Thyroid gland (tissue), 4 donors: ENCODE data around the gene CFAP410. TPM values are rescaled to one million over a fixed set of nuclear protein-coding genes. Genes with fewer than 3 reads are reported as not detected.

ENCODE experiments used
- DNase-seq, 2 donors: peaks; one replicate each; pipeline ENCODE4 v3.0.0-alpha.2; 2019
- H3K27ac ChIP-seq, 3 donors: fragments of 200-600 bp; sonication (generic); 1 replicate in 2 of 3; 2 replicates in 1 of 3; pipeline ENCODE4 v1.5.1; 2016 to 2019; ENCODE audit warnings: mild to moderate bottlenecking in 1 of 3, moderate library complexity in 1 of 3
- H3K27me3 ChIP-seq: fragments of 200-600 bp; sonication (generic); one replicate; pipeline ENCODE4 v1.5.1; 2019
- H3K36me3 ChIP-seq, 2 donors: fragments of 200-600 bp; sonication (generic); one replicate each; pipeline ENCODE4 v1.5.1; 2016 to 2019
- H3K4me1 ChIP-seq, 2 donors: fragments of 200-600 bp; sonication (generic); one replicate each; pipeline ENCODE4 v1.5.1; 2017 to 2019
- H3K4me3 ChIP-seq, 3 donors: fragments of 200-600 bp; sonication (generic); replicated peaks in 1 of 3; 1 replicate in 2 of 3; 2 replicates in 1 of 3; pipeline ENCODE4 v1.5.1; 2016; ENCODE audit warnings: mild to moderate bottlenecking in 1 of 3
- H3K9me3 ChIP-seq: fragments of 200-600 bp; sonication (generic); one replicate; pipeline ENCODE4 v1.5.1; 2017
- POLR2A ChIP-seq, 2 donors: fragments of 450-650 bp; IDR thresholded peaks; one replicate each; pipeline ENCODE4 v1.6.1; 2017; ENCODE audit warnings: antibody characterized with exemption in 2 of 2, mild to moderate bottlenecking in 2 of 2, moderate library complexity in 1 of 2
- WGBS, 2 donors: methylation state at CpG; one replicate each; pipeline ENCODE4 v1.1.5; 2017; 5-methylcytosine and 5-hydroxymethylcytosine counted together
- intact Hi-C: fragments of 100-400 bp; cut with DNase I; formaldehyde crosslinking; loops from one replicate; pipeline ENCODE4 v1.15.1; 2023
- total RNA-seq, 4 donors: library from RNA; depleted of rRNA; stranded (reverse); fragments of >200 nt; gene quantifications; one replicate each; pipeline ENCODE4 v1.2.3, GENCODE V29; 2016
- TF ChIP-seq, protein P1 (sequence below), 6 experiments: fragments of 200-600 bp in 3 of 6; fragments of 450-650 bp in 3 of 6; sonication (generic) in 3 of 6; IDR thresholded peaks; one replicate each; pipeline ENCODE4 v1.5.1; 2016 to 2019; ENCODE audit warnings: antibody characterized with exemption in 6 of 6, mild to moderate bottlenecking in 2 of 6, inconsistent platforms in 1 of 6, moderate library complexity in 1 of 6

CFAP410 gene
- total RNA-seq, 4 donors from 2014 or later = 55.2 to 93.4 (median 64.1) TPM

DNA sequence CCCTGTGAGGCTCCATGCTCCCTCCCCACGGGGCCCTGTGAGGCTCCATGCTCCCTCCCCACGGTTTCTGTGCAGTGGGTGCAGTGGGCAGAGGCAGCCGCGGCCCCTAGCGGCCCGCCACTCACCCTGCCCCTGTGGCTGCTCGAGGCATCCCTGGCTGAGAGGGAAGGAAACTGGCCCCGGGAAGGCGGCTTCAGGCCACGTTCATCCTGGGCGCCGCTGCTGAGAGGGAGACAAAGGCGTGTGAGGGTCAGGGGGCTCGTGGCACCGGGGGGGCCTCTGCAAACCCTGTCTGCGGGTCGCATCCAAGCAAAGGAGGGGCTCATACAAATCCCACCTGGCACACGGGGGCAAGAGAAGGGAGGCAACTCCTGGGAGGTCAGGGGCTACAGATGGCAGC lies 8.5 kb downstream of the CFAP410 start:
- Histone ChIP-seq H3K36me3 (peaks cover 10 to 15% of the 10 kb centered on the region in 2 donors), H3K4me1 (peaks cover 5 to 6% of the 10 kb centered on the region in 2 donors), H3K4me3 (no peak overlapping the region), H3K27ac (no peak overlapping the region), H3K27me3 (no peaks in the 10 kb centered on the region), H3K9me3 (no peaks in the 10 kb centered on the region)
- WGBS, 2 donors = 86% methylated on average over 9 to 18 of the region's 18 CpGs
- DNase-seq = no peak
- intact Hi-C loops = no loop called here
- TF ChIP-seq POLR2A (IDR thresholded peaks at IDR 0.05) = no peak
- TF ChIP-seq, protein P1, sequence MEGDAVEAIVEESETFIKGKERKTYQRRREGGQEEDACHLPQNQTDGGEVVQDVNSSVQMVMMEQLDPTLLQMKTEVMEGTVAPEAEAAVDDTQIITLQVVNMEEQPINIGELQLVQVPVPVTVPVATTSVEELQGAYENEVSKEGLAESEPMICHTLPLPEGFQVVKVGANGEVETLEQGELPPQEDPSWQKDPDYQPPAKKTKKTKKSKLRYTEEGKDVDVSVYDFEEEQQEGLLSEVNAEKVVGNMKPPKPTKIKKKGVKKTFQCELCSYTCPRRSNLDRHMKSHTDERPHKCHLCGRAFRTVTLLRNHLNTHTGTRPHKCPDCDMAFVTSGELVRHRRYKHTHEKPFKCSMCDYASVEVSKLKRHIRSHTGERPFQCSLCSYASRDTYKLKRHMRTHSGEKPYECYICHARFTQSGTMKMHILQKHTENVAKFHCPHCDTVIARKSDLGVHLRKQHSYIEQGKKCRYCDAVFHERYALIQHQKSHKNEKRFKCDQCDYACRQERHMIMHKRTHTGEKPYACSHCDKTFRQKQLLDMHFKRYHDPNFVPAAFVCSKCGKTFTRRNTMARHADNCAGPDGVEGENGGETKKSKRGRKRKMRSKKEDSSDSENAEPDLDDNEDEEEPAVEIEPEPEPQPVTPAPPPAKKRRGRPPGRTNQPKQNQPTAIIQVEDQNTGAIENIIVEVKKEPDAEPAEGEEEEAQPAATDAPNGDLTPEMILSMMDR (IDR thresholded peaks at IDR 0.05) = no peak

DNA sequence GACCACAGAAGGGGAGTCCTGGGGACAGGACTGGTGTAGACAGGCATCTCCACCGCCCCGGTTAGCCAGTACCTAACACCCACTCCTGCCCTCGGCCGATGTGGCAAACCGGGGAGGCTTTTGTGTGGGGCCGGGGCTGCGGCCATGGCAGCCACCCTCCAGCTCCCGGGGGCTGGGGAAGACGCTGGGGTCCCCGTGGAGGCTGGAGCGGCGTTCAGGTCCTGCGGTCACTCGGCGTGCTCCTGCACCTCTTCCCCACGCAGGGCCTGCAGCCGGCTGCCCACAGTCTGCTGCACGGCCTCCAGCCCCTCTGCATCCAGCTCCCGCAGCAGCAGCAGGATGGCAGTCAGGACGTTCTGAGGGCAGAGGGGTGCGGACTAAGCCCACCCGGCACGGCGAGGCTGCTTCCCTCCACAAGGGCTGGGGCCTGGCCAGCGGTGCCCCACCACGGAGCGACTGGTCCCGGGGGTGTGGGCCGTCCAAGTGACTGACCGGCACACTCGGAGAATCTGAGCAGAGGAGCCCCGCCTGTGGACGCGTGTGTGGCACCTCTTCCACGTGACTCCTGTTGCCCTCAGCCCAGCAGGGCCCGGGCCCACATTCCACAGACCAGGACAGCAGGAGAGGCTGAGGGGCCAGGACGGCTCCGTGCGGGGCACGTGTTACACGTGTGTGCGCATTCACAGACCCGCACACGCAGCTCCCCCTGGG lies 9.1 kb downstream of the CFAP410 start:
- TF ChIP-seq, protein P1 (IDR thresholded peaks at IDR 0.05) = no peak
- TF ChIP-seq POLR2A (IDR thresholded peaks at IDR 0.05) = no peak
- WGBS, 2 donors = 92% methylated on average over 20 to 34 of the region's 44 CpGs
- H3K4me3 ChIP-seq = no peak overlapping the region
- intact Hi-C loops = no loop called here
- no peaks in the 10 kb centered on the region for H3K27me3 ChIP-seq
- no peak for DNase-seq
- no peak overlapping the region for H3K27ac ChIP-seq
- H3K4me1 ChIP-seq = peaks cover 5 to 6% of the 10 kb centered on the region in 2 donors
- no peaks in the 10 kb centered on the region for H3K9me3 ChIP-seq
- H3K36me3 ChIP-seq = peaks cover 15 to 21% of the 10 kb centered on the region in 2 donors

- WGBS, 2 donors = 59 to 81% methylated on average over 14 to 26 of the region's 26 CpGs
Measured at GRCh38 chr21:44329086-44329889, 9.9 kb downstream of the CFAP410 start.

DNA sequence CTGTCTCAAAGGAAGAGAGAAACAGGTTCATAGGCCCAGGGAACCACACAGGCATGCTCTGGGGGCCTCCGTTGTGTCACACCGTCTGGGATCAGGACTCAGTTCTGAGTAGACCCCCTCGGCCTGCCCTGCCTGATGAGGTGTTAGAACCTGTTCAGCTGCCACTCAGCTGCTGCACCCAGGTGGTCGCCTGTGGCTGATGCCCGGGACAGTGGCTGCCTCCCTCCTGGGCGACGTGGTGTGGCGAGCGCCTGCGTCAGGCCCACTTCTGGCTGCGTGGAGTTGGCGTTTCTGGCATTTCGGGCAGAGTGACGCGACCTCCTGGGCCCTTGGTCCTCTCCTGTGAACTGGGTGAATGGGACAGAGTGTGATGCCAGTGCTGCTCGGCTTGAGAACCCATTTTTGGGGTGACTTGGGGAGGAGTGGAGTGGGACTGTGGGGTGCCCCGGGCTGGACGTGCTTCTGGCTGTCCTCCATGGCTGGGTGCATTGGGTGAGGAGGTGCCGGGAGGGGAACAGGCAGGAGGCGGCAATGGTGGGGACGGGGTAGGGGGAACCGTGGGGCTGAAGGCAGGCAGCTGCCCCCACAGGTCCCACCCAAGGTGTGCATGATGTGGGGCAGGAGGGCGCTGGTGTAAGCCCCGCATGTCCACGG lies 10.8 kb downstream of the CFAP410 start:
- TF ChIP-seq, protein P1 (IDR thresholded peaks at IDR 0.05) = no peak
- TF ChIP-seq POLR2A (IDR thresholded peaks at IDR 0.05) = no peak
- H3K9me3 ChIP-seq = no peaks in the 10 kb centered on the region
- peaks cover 5 to 6% of the 10 kb centered on the region in 2 donors for H3K4me1 ChIP-seq
- DNase-seq = no peak
- H3K4me3 ChIP-seq = no peak overlapping the region
- WGBS, 2 donors = 85 to 92% methylated on average over 20 to 25 of the region's 25 CpGs
- no peaks in the 10 kb centered on the region for H3K27me3 ChIP-seq
- intact Hi-C loops = no loop called here
- no peak overlapping the region for H3K27ac ChIP-seq
- H3K36me3 ChIP-seq = peaks cover 31 to 35% of the 10 kb centered on the region in 2 donors

More at GRCh38 chr21:44329086-44329889, 9.9 kb downstream of the CFAP410 start:
- peak; percentile 60 to 76 for DNase-seq
- H3K27me3 ChIP-seq = no peaks in the 10 kb centered on the region
- TF ChIP-seq POLR2A (IDR thresholded peaks at IDR 0.05) = no peak
- TF ChIP-seq, protein P1 (IDR thresholded peaks at IDR 0.05) = no peak
- H3K4me1 ChIP-seq = peaks cover 5 to 6% of the 10 kb centered on the region in 2 donors
- intact Hi-C loops = no loop called here
- H3K36me3 ChIP-seq = peaks cover 22 to 29% of the 10 kb centered on the region in 2 donors
- no peak overlapping the region for H3K4me3 ChIP-seq
- H3K9me3 ChIP-seq = no peaks in the 10 kb centered on the region
- no peak overlapping the region for H3K27ac ChIP-seq
